ENCODE data around the gene CSF2.
"Not testable (repeated sequence)": the region's sequence is repeated elsewhere in the genome, so short reads cannot be mapped to it uniquely, and the experiment has no call there.

CSF2 gene

DNA sequence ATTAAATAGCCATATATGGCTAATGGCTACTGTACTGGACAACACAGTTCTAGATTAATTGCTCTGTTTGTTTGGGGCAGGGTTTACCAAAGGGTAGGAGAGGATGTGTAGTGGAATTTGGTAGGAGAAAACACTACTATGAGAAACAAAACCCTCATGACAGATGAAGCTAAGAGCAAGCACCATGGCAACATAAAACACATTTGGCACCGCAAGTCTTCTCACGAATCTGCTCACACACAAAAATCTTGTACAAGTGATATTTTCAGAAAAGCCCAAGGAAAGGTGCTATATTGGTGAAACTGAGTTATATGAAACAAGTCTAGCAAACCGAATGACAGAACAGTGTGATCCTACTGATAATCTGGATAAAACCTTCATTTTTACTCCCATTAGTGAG, 38.5 kb downstream of the CSF2 start:
- no peaks in the 10 kb centered on the region for H3K9me3 ChIP-seq (ENCODE audit: control insufficient read depth, insufficient read depth, low read length)
- H3K36me3 ChIP-seq (ENCODE audit: insufficient read depth, low read length): no peaks in the 10 kb centered on the region
- H3K9ac ChIP-seq (ENCODE audit: low read depth, low read length): no peak overlapping the region
- peaks cover 2% of the 10 kb centered on the region for H3K4me1 ChIP-seq (ENCODE audit: insufficient read depth, low read length)

DNA sequence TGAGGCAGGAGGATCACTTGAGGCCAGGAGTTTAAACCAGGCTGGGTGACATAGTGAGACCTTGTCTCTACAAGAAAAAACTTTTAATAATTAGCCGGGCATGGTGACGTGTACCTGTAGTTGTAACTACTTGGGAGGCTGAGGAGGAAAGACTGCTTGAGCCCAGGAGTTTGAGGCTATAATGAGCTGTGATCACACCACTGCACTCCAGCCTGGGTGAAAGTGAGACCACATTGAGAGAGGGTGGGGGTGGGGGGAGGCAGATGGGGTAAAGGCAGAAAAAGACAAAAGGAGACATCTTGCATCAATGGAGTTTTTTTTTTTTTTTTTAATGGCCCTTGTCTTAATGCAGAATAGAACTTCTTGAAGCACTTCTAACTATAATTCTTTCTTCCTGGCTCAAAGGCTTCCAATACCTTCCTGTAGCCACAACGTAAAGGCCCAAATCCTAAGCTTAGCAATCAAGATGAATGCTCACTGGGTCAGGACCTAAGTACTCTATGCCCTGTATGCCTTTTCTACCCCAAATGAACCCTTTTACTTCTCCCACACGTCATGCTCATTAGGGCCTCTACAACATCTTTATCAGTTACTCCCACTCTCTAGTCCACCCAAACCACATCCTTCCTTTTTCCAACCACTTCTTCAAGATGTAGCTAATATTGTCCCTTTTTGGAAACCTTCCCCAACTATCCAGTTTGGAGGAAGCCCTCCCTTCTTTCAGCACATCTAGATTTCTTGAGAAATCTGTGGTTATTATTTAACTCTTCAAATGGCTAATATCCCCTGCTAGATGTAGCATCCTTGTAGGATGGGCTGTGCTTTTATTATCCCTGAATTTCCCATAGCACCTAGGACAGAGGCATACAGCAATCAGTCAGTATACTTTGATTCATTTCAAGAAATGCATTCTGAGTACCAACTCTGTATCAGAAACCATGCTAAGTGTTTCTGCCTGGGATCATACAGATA, 40.8 kb downstream of the CSF2 start:
- peaks cover 4% of the 10 kb centered on the region for H3K4me1 ChIP-seq (ENCODE audit: insufficient read depth, low read length)
- no peaks in the 10 kb centered on the region for H3K36me3 ChIP-seq (ENCODE audit: insufficient read depth, low read length)

DNA sequence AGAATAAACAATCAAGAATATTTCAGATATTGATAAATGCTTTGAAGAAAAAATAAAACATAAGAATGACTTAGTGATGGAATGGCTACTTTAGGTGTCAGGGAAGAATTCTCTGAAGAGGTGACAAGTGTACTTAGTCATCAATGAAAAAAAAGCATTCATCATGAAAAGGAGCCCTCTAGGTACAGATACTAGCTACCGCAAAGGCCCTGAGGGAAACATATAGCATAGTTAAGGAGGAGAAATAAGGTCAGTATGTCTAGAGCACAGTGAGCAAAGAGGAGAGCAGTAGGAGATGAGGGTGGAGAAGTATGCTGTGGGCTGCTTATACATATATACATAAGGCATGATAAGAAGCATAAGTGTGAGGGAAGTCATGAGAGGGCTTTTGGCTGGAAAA, 41.8 kb downstream of the CSF2 start:
- Histone ChIP-seq H3K9me3 (ENCODE audit: control insufficient read depth, insufficient read depth, low read length) (no peaks in the 10 kb centered on the region), H3K9ac (ENCODE audit: low read depth, low read length) (no peak overlapping the region), H3K4me1 (ENCODE audit: insufficient read depth, low read length) (peaks cover 4% of the 10 kb centered on the region), H3K36me3 (ENCODE audit: insufficient read depth, low read length) (no peaks in the 10 kb centered on the region)

More for the DNA sequence above, 40.8 kb downstream of the CSF2 start:
- Histone ChIP-seq H3K9ac (ENCODE audit: low read depth, low read length) (no peak overlapping the region), H3K9me3 (ENCODE audit: control insufficient read depth, insufficient read depth, low read length) (no peaks in the 10 kb centered on the region)

DNA sequence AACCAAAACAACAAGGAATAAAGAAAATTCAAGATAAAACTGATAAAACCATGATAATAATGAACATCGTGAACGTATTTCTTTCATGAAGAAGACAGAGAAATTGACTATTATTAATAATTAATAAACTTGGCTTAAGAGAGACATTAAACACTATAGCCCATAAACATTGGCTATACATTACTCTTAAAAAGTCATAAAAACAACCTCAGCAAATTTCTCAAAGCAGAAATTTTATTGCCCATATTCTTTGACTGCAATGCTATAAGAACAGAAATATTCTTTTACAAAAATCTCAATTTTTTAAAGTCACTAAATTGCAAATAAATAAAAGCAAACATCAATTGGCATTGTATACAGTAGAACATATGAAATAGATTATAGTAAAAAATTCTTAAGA, 42.5 kb downstream of the CSF2 start:
- Histone ChIP-seq H3K9ac (ENCODE audit: low read depth, low read length) (no peak overlapping the region), H3K4me1 (ENCODE audit: insufficient read depth, low read length) (peaks cover 4% of the 10 kb centered on the region), H3K9me3 (ENCODE audit: control insufficient read depth, insufficient read depth, low read length) (no peaks in the 10 kb centered on the region), H3K36me3 (ENCODE audit: insufficient read depth, low read length) (no peaks in the 10 kb centered on the region)

DNA sequence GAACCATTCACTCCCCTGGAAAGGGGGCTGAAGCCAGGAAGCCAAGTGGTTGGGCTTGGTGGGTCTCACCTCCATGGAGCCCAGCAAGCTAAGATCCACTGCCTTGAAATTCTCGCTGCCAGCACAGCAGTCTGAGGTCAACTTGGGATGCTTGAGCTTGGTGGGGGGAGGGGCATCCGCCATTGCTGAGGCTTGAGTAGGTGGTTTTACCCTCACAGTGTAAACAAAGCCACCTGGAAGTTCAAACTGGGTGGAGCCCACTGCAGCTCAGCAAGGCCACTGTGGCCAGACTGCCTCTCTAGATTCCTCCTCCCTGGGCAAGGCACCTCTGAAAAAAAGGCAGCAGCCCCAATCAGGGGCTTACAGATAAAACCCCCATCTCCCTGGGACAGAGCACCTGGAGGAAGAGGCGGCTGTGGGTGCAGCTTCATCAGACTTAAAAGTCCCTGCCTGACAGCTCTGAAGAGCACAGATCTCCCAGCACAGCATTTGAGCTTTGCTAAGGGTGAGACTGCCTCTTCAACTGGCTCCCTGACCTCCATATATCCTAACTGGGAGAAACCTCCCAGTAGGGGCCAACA, 43.4 kb downstream of the CSF2 start:
- not testable (repeated sequence) for H3K9ac ChIP-seq (ENCODE audit: low read depth, low read length); H3K9me3 ChIP-seq (ENCODE audit: control insufficient read depth, insufficient read depth, low read length); H3K36me3 ChIP-seq (ENCODE audit: insufficient read depth, low read length); H3K4me1 ChIP-seq (ENCODE audit: insufficient read depth, low read length)

DNA sequence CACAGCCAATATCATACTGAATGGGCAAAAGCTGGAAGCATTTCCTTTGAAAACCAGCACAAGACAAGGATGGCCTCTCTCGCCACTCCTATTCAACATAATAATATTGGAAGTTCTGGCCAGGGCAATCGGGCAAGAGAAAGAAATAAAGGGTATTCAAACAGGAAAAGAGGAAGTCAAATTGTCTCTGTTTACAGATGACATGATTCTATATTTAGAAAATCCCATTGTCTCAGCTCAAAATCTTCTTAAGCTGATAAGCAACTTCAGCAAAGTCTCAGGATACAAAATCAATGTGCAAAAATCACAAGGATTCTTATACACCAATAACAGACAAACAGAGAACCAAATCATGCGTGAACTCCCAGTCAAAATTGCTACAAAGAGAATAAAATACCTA, 47.1 kb downstream of the CSF2 start:
- not testable (repeated sequence) for H3K4me1 ChIP-seq (ENCODE audit: insufficient read depth, low read length); H3K36me3 ChIP-seq (ENCODE audit: insufficient read depth, low read length); H3K9me3 ChIP-seq (ENCODE audit: control insufficient read depth, insufficient read depth, low read length); H3K9ac ChIP-seq (ENCODE audit: low read depth, low read length)

DNA sequence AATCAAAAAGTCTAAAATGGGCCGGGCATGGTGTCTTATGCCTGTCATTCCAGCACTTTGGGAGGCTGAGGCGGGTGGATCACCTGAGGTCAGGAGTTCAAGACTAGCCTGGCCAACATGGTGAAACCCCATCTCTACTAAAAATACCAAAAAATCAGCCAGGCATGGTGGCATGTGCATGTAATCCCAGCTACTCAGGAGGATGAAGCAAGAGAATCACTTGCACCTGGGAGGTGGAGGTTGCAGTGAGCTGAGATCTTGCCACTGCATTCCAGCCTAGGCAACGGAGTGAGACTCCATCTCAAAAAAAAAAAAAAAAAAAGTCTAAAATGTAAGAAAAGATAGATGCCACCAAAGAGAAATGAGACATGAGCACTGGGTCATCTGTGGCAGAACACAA, 49.4 kb downstream of the CSF2 start:
- H3K36me3 ChIP-seq (ENCODE audit: insufficient read depth, low read length); H3K9ac ChIP-seq (ENCODE audit: low read depth, low read length); H3K9me3 ChIP-seq (ENCODE audit: control insufficient read depth, insufficient read depth, low read length); H3K4me1 ChIP-seq (ENCODE audit: insufficient read depth, low read length): not testable (repeated sequence)

DNA sequence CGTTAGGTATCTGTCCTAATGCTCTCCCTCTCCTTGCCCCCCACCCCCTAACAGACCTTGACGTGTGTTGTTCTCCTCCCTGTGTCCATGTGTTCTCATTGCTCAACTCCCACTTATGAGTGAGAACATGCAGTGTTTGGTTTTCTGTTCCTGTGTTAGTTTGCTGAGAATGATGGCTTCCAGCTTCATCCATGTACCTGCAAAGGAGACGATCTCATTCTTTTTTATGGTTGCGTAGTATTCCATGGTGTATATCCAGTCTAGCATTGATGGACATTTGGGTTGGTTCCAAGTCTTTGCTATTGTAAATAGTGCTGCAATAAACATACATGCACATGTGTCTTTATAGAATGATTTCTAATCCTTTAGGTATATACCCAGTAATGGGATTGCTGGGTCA, 50.0 kb downstream of the CSF2 start:
- H3K36me3 ChIP-seq (ENCODE audit: insufficient read depth, low read length); H3K9me3 ChIP-seq (ENCODE audit: control insufficient read depth, insufficient read depth, low read length); H3K9ac ChIP-seq (ENCODE audit: low read depth, low read length); H3K4me1 ChIP-seq (ENCODE audit: insufficient read depth, low read length): not testable (repeated sequence)

Measured in ES-I3 (cell line).